ENCODE measurements around the gene SMS. TPM values are rescaled to one million over a fixed set of nuclear protein-coding genes. Genes with fewer than 3 reads are reported as not detected.

SMS gene
- total RNA-seq, 2 experiments from 2014 or later, result 100 to 124 TPM

GRCh38 chrX:21968333-21968732 is 27.8 kb downstream of the SMS start:
- no peak for DNase-seq
- intact Hi-C loops (cut with DNase I, micrococcal nuclease), result no loop called here
- Mint-ChIP-seq H3K9me3 (ENCODE audit: low read depth) (no peaks in the 10 kb centered on the region), H3K4me1 (peaks cover 18% of the 10 kb centered on the region), H3K36me3 (ENCODE audit: low read depth) (peaks cover 19% of the 10 kb centered on the region), H3K27ac (no peak overlapping the region), H3K4me3 (no peak overlapping the region), H3K27me3 (no peaks in the 10 kb centered on the region)
- ChIA-PET POLR2A (no interaction called here), CTCF (interaction anchor here (0.8 kb wide), 1 partner anchor 21 kb away, joined by 3 read pairs; no protein-coding TSS in a partner anchor)
- ATAC-seq, result no peak

- peaks cover 31% of the 10 kb centered on the region for H3K36me3 Mint-ChIP-seq (ENCODE audit: low read depth)
Observed at GRCh38 chrX:21970326-21970725, 29.8 kb downstream of the SMS start.

GRCh38 chrX:21972046-21972445 is 31.5 kb downstream of the SMS start:
- CTCF ChIA-PET, result interaction anchor here (0.5 to 2.6 kb wide), 2 partner anchors 13 to 19 kb away, joined by 3 to 12 read pairs; no protein-coding TSS in a partner anchor
- intact Hi-C loops (cut with DNase I, micrococcal nuclease), result loop anchor here (2.0 to 5.0 kb wide), 5 partner anchors 31 to 1455 kb away; partner anchors contain the start of genes MBTPS2 (in 1 of the 2), SMS (in 1 of the 2) and YY2 (in 1 of the 2)
- Mint-ChIP-seq H3K4me3 (no peak overlapping the region), H3K36me3 (ENCODE audit: low read depth) (peaks cover 37% of the 10 kb centered on the region), H3K4me1 (peaks cover 38% of the 10 kb centered on the region), H3K27me3 (no peaks in the 10 kb centered on the region), H3K27ac (peak overlapping the region; percentile 88), H3K9me3 (ENCODE audit: low read depth) (no peaks in the 10 kb centered on the region)
- ATAC-seq (no peak), DNase-seq (no peak)
- POLR2A ChIA-PET, result interaction anchor here (0.7 kb wide), 1 partner anchor 257 kb away, joined by 3 read pairs; no protein-coding TSS in a partner anchor

More at GRCh38 chrX:21970326-21970725, 29.8 kb downstream of the SMS start:
- DNase-seq, result no peak
- H3K9me3 Mint-ChIP-seq (ENCODE audit: low read depth), result no peaks in the 10 kb centered on the region
- intact Hi-C loops (cut with DNase I, micrococcal nuclease), result loop anchor here (5.0 kb wide), 3 partner anchors 113 to 1453 kb away; partner anchors contain the start of genes MBTPS2 (in 1 of the 2) and YY2 (in 1 of the 2)
- CTCF ChIA-PET, result no interaction called here
- POLR2A ChIA-PET, result no interaction called here
- H3K4me1 Mint-ChIP-seq, result peaks cover 32% of the 10 kb centered on the region
- no peak overlapping the region for H3K4me3 Mint-ChIP-seq
- no peaks in the 10 kb centered on the region for H3K27me3 Mint-ChIP-seq
- no peak overlapping the region for H3K27ac Mint-ChIP-seq
- no peak for ATAC-seq

GRCh38 chrX:21972721-21973120 is 32.2 kb downstream of the SMS start:
- ATAC-seq, result peak; percentile 81
- H3K4me3 Mint-ChIP-seq, result no peak overlapping the region
- H3K4me1 Mint-ChIP-seq, result peaks cover 38% of the 10 kb centered on the region
- intact Hi-C loops (cut with DNase I, micrococcal nuclease), result loop anchor here (2.0 to 5.0 kb wide), 5 partner anchors 32 to 1455 kb away; partner anchors contain the start of genes MBTPS2 (in 1 of the 2), SMS (in 1 of the 2) and YY2 (in 1 of the 2)
- H3K27ac Mint-ChIP-seq, result peak overlapping the region; percentile 88
- no peaks in the 10 kb centered on the region for H3K27me3 Mint-ChIP-seq
- ChIA-PET POLR2A (no interaction called here), CTCF (interaction anchor here (0.5 to 2.6 kb wide), 2 partner anchors 13 to 19 kb away, joined by 3 to 12 read pairs; no protein-coding TSS in a partner anchor)
- H3K36me3 Mint-ChIP-seq (ENCODE audit: low read depth), result peaks cover 41% of the 10 kb centered on the region
- DNase-seq, result peak; percentile 68
- H3K9me3 Mint-ChIP-seq (ENCODE audit: low read depth), result no peaks in the 10 kb centered on the region

- Mint-ChIP-seq H3K9me3 (ENCODE audit: low read depth) (no peaks in the 10 kb centered on the region), H3K4me1 (peaks cover 38% of the 10 kb centered on the region), H3K27me3 (no peaks in the 10 kb centered on the region), H3K4me3 (peak overlapping the region; percentile 33), H3K36me3 (ENCODE audit: low read depth) (peaks cover 45% of the 10 kb centered on the region), H3K27ac (peak overlapping the region; percentile 88)
- DNase-seq (no peak), ATAC-seq (no peak)
- POLR2A ChIA-PET, result no interaction called here
- CTCF ChIA-PET, result interaction anchor here (0.8 to 2.6 kb wide), 4 partner anchors 12 to 92 kb away, joined by 3 to 14 read pairs (median 8); no protein-coding TSS in a partner anchor
- intact Hi-C loops (cut with DNase I, micrococcal nuclease), result loop anchor here (2.0 to 5.0 kb wide), 5 partner anchors 33 to 1456 kb away; partner anchors contain the start of genes MBTPS2 (in 1 of the 2), SMS (in 1 of the 2) and YY2 (in 1 of the 2)
Observed at GRCh38 chrX:21973321-21974010, 33.0 kb downstream of the SMS start.

- Mint-ChIP-seq H3K9me3 (ENCODE audit: low read depth) (no peaks in the 10 kb centered on the region), H3K27ac (peak overlapping the region; percentile 88), H3K27me3 (no peaks in the 10 kb centered on the region), H3K4me3 (peak overlapping the region; percentile 33), H3K4me1 (peaks cover 38% of the 10 kb centered on the region), H3K36me3 (ENCODE audit: low read depth) (peaks cover 44% of the 10 kb centered on the region)
- ATAC-seq (peak; percentile 55), DNase-seq (no peak)
- intact Hi-C loops (cut with DNase I, micrococcal nuclease), result loop anchor here (5.0 kb wide), 3 partner anchors 117 to 1457 kb away; partner anchors contain the start of genes MBTPS2 (in 1 of the 2) and YY2 (in 1 of the 2)
- CTCF ChIA-PET, result interaction anchor here (0.9 to 1.7 kb wide), 3 partner anchors 11 to 63 kb away, joined by 3 to 14 read pairs (median 5); no protein-coding TSS in a partner anchor
- POLR2A ChIA-PET, result no interaction called here
Observed at GRCh38 chrX:21974011-21974385, 33.5 kb downstream of the SMS start.

- Mint-ChIP-seq H3K9me3 (ENCODE audit: low read depth) (no peaks in the 10 kb centered on the region), H3K27ac (no peak overlapping the region), H3K27me3 (no peaks in the 10 kb centered on the region), H3K36me3 (ENCODE audit: low read depth) (peaks cover 43% of the 10 kb centered on the region), H3K4me3 (no peak overlapping the region), H3K4me1 (peaks cover 38% of the 10 kb centered on the region)
- intact Hi-C loops (cut with DNase I, micrococcal nuclease), result no loop called here
- CTCF ChIA-PET, result interaction anchor here (0.6 to 1.7 kb wide), 3 partner anchors 10 to 1355 kb away, joined by 3 to 5 read pairs (median 4); no protein-coding TSS in a partner anchor
- ATAC-seq, result no peak
- DNase-seq, result no peak
- POLR2A ChIA-PET, result no interaction called here
Observed at GRCh38 chrX:21975242-21975641, 34.7 kb downstream of the SMS start.

- DNase-seq, result no peak
- CTCF ChIA-PET, result interaction anchor here (0.8 kb wide), 1 partner anchor 9 kb away, joined by 4 read pairs; no protein-coding TSS in a partner anchor
- H3K4me3 Mint-ChIP-seq, result no peak overlapping the region
- no peak for ATAC-seq
- H3K36me3 Mint-ChIP-seq (ENCODE audit: low read depth), result peaks cover 44% of the 10 kb centered on the region
- intact Hi-C loops (cut with DNase I, micrococcal nuclease), result no loop called here
- H3K27ac Mint-ChIP-seq, result peak overlapping the region; percentile 17
- POLR2A ChIA-PET, result no interaction called here
- H3K27me3 Mint-ChIP-seq, result no peaks in the 10 kb centered on the region
- H3K4me1 Mint-ChIP-seq, result peaks cover 38% of the 10 kb centered on the region
- no peaks in the 10 kb centered on the region for H3K9me3 Mint-ChIP-seq (ENCODE audit: low read depth)
Observed at GRCh38 chrX:21975812-21976211, 35.3 kb downstream of the SMS start.

GRCh38 chrX:21978346-21978745 is 37.8 kb downstream of the SMS start:
- POLR2A ChIA-PET, result no interaction called here
- CTCF ChIA-PET, result no interaction called here
- H3K4me3 Mint-ChIP-seq, result no peak overlapping the region
- peaks cover 36% of the 10 kb centered on the region for H3K36me3 Mint-ChIP-seq (ENCODE audit: low read depth)
- peaks cover 19% of the 10 kb centered on the region for H3K4me1 Mint-ChIP-seq
- no peaks in the 10 kb centered on the region for H3K9me3 Mint-ChIP-seq (ENCODE audit: low read depth)
- DNase-seq (no peak), ATAC-seq (no peak)
- intact Hi-C loops (cut with DNase I, micrococcal nuclease), result no loop called here
- H3K27me3 Mint-ChIP-seq, result no peaks in the 10 kb centered on the region
- H3K27ac Mint-ChIP-seq, result no peak overlapping the region

GRCh38 chrX:21982311-21982710 is 41.8 kb downstream of the SMS start:
- no peaks in the 10 kb centered on the region for H3K27me3 Mint-ChIP-seq
- CTCF ChIA-PET, result interaction anchor here (0.7 kb wide), 1 partner anchor 153 kb away, joined by 5 read pairs; no protein-coding TSS in a partner anchor
- H3K36me3 Mint-ChIP-seq (ENCODE audit: low read depth), result peaks cover 21% of the 10 kb centered on the region
- peaks cover 8% of the 10 kb centered on the region for H3K4me1 Mint-ChIP-seq
- DNase-seq (no peak), ATAC-seq (no peak)
- no peaks in the 10 kb centered on the region for H3K9me3 Mint-ChIP-seq (ENCODE audit: low read depth)
- H3K4me3 Mint-ChIP-seq, result no peak overlapping the region
- no peak overlapping the region for H3K27ac Mint-ChIP-seq
- intact Hi-C loops (cut with DNase I, micrococcal nuclease), result loop anchor here in 1 of 2 experiments (10.0 kb wide), 1 partner anchor 1922 kb away; the partner anchor contains the start of genes APOO and CXorf58
- POLR2A ChIA-PET, result no interaction called here

GRCh38 chrX:21985332-21985777 is 44.8 kb downstream of the SMS start:
- H3K27ac Mint-ChIP-seq, result no peak overlapping the region
- peak; percentile 72 for DNase-seq
- no peaks in the 10 kb centered on the region for H3K9me3 Mint-ChIP-seq (ENCODE audit: low read depth)
- ChIA-PET CTCF (interaction anchor here (0.6 to 1.9 kb wide), 33 partner anchors 10 to 1601 kb away, joined by 3 to 14 read pairs (median 4); no protein-coding TSS in a partner anchor), POLR2A (interaction anchor here (0.7 kb wide), 1 partner anchor 110 kb away, joined by 4 read pairs; no protein-coding TSS in a partner anchor)
- H3K36me3 Mint-ChIP-seq (ENCODE audit: low read depth), result peaks cover 29% of the 10 kb centered on the region
- peak; percentile 79 for ATAC-seq
- peaks cover 21% of the 10 kb centered on the region for H3K4me1 Mint-ChIP-seq
- intact Hi-C loops (cut with DNase I, micrococcal nuclease), result loop anchor here (1.0 to 10.0 kb wide), 8 partner anchors 43 to 1919 kb away; partner anchors contain the start of genes APOO (in 1 of the 2), CXorf58 (in 1 of the 2) and SMS (in 1 of the 2)
- no peak overlapping the region for H3K4me3 Mint-ChIP-seq
- H3K27me3 Mint-ChIP-seq, result no peaks in the 10 kb centered on the region
